Stimulated activated CD8-positive, alpha-beta memory T cell treated with anti-CD3 and anti-CD28 coated beads, Interleukin-12 subunit alpha, Interleukin-12 subunit beta, amount 100 ng/mL, for 24 hours (primary cell): ENCODE results near the gene CDY1.
"Not testable (repeated sequence)": the region's sequence is repeated elsewhere in the genome, so short reads cannot be mapped to it uniquely, and the experiment has no call there.

Experiments used
- DNase-seq: peaks from one replicate; pipeline ENCODE4 v3.0.0-alpha.2; 2020; ENCODE audit errors: extremely low read depth

CDY1 gene, protein sequence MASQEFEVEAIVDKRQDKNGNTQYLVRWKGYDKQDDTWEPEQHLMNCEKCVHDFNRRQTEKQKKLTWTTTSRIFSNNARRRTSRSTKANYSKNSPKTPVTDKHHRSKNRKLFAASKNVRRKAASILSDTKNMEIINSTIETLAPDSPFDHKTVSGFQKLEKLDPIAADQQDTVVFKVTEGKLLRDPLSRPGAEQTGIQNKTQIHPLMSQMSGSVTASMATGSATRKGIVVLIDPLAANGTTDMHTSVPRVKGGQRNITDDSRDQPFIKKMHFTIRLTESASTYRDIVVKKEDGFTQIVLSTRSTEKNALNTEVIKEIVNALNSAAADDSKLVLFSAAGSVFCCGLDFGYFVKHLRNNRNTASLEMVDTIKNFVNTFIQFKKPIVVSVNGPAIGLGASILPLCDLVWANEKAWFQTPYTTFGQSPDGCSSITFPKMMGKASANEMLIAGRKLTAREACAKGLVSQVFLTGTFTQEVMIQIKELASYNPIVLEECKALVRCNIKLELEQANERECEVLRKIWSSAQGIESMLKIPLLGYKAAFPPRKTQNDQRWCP

DNA sequence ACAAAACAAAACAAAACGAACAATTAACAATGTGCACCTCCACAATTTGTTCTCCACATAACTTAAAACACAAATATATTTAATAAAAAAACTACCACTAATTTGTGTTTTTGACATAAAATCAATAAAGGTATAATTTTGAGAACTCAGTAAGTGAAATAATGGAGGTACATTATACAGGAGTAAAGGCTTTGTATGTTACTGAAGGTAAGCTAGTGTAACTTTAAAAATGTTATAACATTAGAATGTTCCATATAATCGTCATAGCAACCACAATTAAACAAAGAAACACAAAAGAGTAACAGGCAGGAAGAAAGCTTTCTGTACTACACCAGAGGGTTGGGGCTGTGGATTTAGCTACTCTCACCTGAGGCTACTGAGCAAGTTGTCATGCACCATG lies at the start of gene CDY1:
CDY1 (plus strand) TSS at position 301 of the 400 bp plus-strand sequence. CDS start 326 bp downstream, outside the sequence.
- not testable (repeated sequence) for DNase-seq

DNA sequence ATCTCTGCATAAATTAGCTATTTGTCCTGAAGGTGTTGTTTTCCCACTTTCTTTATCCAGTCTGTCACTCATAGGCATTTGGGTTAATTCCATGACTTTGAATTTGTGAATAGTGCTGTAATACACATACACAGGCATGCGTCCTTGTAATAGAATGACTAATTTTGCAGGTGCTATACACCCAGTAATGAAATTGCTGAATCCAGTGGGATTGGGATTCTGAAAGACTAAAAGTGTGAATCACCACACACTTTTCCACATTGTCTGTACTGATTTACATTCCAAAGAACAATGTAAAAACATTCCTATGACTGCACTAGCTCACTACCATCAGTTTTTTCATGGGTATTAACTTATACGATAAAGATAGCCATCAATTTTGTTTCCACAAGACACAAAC lies 28.6 kb upstream of the CDY1 start:
- DNase-seq, result not testable (repeated sequence)

GRCh38 chrY:25620209-25620608 lies 1.7 kb upstream of the CDY1 start:
- not testable (repeated sequence) for DNase-seq

- DNase-seq, result not testable (repeated sequence)
These were observed 4.6 kb downstream of the CDY1 start for GRCh38 chrY:25626524-25626923.

GRCh38 chrY:25630383-25631112 lies 8.6 kb downstream of the CDY1 start:
- not testable (repeated sequence) for DNase-seq

- not testable (repeated sequence) for DNase-seq
These were observed 17.9 kb downstream of the CDY1 start for GRCh38 chrY:25639852-25640251.

- DNase-seq, result not testable (repeated sequence)
These were observed 21.4 kb downstream of the CDY1 start for GRCh38 chrY:25643024-25643915.
